ENCODE results near the gene UST. TPM values are rescaled to one million over a fixed set of nuclear protein-coding genes. Genes with fewer than 3 reads are reported as not detected.

UST gene
- total RNA-seq, 2 donors from 2014 or later: 15.3 to 16.3 TPM

GRCh38 chr6:149024361-149024760 is 277.5 kb downstream of the UST start:
- no peaks in the 10 kb centered on the region for H3K4me1 ChIP-seq (ENCODE audit: control insufficient read depth, insufficient read depth, low read length)
- Mint-ChIP-seq H3K4me3 (no peak overlapping the region), H3K9me3 (peaks cover 2% of the 10 kb centered on the region), H3K4me1 (peaks cover 7% of the 10 kb centered on the region), H3K27me3 (ENCODE audit: insufficient read depth) (no peaks in the 10 kb centered on the region), H3K27ac (no peak overlapping the region), H3K36me3 (ENCODE audit: low read depth) (peaks cover 37% of the 10 kb centered on the region)
- peaks cover 4% of the 10 kb centered on the region for H3K36me3 ChIP-seq (ENCODE audit: control insufficient read depth, insufficient read depth, low read length)
- TF ChIP-seq CTCF (conservative IDR thresholded peaks at IDR 0.05): no peak
- DNase-seq: peak; percentile 16
- no peak overlapping the region for H3K4me3 ChIP-seq (ENCODE audit: low read length)
- 87% methylated on average over 1 of the region's 1 CpG; no CpG with 5 or more reads in 1 of the 2 experiments for WGBS, 2 experiments (ENCODE audit: insufficient coverage in 1 of 2, insufficient read length in 1 of 2)
- H3K27me3 ChIP-seq (ENCODE audit: control insufficient read depth, insufficient read depth, low read length, poor library complexity, severe bottlenecking): no peaks in the 10 kb centered on the region
- H3K9ac ChIP-seq (ENCODE audit: extremely low read depth, low read length, poor library complexity, severe bottlenecking): no peak overlapping the region
- no peaks in the 10 kb centered on the region for H3K9me3 ChIP-seq (ENCODE audit: control insufficient read depth, low read length)
- no peak overlapping the region for H3K27ac ChIP-seq (ENCODE audit: low read depth, low read length)

GRCh38 chr6:149025061-149025460 is 278.2 kb downstream of the UST start:
- Histone ChIP-seq H3K9me3 (ENCODE audit: control insufficient read depth, low read length) (no peaks in the 10 kb centered on the region), H3K27ac (ENCODE audit: low read depth, low read length) (no peak overlapping the region), H3K4me3 (ENCODE audit: low read length) (no peak overlapping the region), H3K4me1 (ENCODE audit: control insufficient read depth, insufficient read depth, low read length) (no peaks in the 10 kb centered on the region), H3K27me3 (ENCODE audit: control insufficient read depth, insufficient read depth, low read length, poor library complexity, severe bottlenecking) (no peaks in the 10 kb centered on the region), H3K9ac (ENCODE audit: extremely low read depth, low read length, poor library complexity, severe bottlenecking) (no peak overlapping the region), H3K36me3 (ENCODE audit: control insufficient read depth, insufficient read depth, low read length) (peaks cover 4% of the 10 kb centered on the region)
- no peak overlapping the region for H3K27ac Mint-ChIP-seq
- peaks cover 2% of the 10 kb centered on the region for H3K9me3 Mint-ChIP-seq
- H3K4me3 Mint-ChIP-seq: no peak overlapping the region
- peaks cover 32% of the 10 kb centered on the region for H3K36me3 Mint-ChIP-seq (ENCODE audit: low read depth)
- 100% methylated on average over 1 of the region's 2 CpGs for WGBS, 2 experiments (ENCODE audit: insufficient coverage in 1 of 2, insufficient read length in 1 of 2)
- H3K27me3 Mint-ChIP-seq (ENCODE audit: insufficient read depth): no peaks in the 10 kb centered on the region
- TF ChIP-seq CTCF (conservative IDR thresholded peaks at IDR 0.05): no peak
- H3K4me1 Mint-ChIP-seq: peaks cover 7% of the 10 kb centered on the region
- no peak for DNase-seq

GRCh38 chr6:149026530-149026942 is 279.7 kb downstream of the UST start:
- H3K27ac Mint-ChIP-seq: no peak overlapping the region
- no peak overlapping the region for H3K27ac ChIP-seq (ENCODE audit: low read depth, low read length)
- DNase-seq: peak; percentile 76
- no peak overlapping the region for H3K4me3 ChIP-seq (ENCODE audit: low read length)
- peaks cover 2% of the 10 kb centered on the region for H3K9me3 Mint-ChIP-seq
- H3K36me3 Mint-ChIP-seq (ENCODE audit: low read depth): peaks cover 23% of the 10 kb centered on the region
- H3K4me1 ChIP-seq (ENCODE audit: control insufficient read depth, insufficient read depth, low read length): no peaks in the 10 kb centered on the region
- TF ChIP-seq CTCF (conservative IDR thresholded peaks at IDR 0.05): peak; percentile 93
- H3K9ac ChIP-seq (ENCODE audit: extremely low read depth, low read length, poor library complexity, severe bottlenecking): no peak overlapping the region
- H3K4me3 Mint-ChIP-seq: no peak overlapping the region
- H3K27me3 Mint-ChIP-seq (ENCODE audit: insufficient read depth): no peaks in the 10 kb centered on the region
- H3K36me3 ChIP-seq (ENCODE audit: control insufficient read depth, insufficient read depth, low read length): peaks cover 4% of the 10 kb centered on the region
- no peaks in the 10 kb centered on the region for H3K27me3 ChIP-seq (ENCODE audit: control insufficient read depth, insufficient read depth, low read length, poor library complexity, severe bottlenecking)
- WGBS, 2 experiments (ENCODE audit: insufficient coverage in 1 of 2, insufficient read length in 1 of 2): 16 to 17% methylated on average over 3 to 4 of the region's 4 CpGs
- H3K4me1 Mint-ChIP-seq: peaks cover 7% of the 10 kb centered on the region
- H3K9me3 ChIP-seq (ENCODE audit: control insufficient read depth, low read length): no peaks in the 10 kb centered on the region
